Measurements from ENCODE around the gene VEGFB.
A peak's percentile ranks its signal among the peaks of the same experiment; 100 is the strongest.

VEGFB gene

DNA sequence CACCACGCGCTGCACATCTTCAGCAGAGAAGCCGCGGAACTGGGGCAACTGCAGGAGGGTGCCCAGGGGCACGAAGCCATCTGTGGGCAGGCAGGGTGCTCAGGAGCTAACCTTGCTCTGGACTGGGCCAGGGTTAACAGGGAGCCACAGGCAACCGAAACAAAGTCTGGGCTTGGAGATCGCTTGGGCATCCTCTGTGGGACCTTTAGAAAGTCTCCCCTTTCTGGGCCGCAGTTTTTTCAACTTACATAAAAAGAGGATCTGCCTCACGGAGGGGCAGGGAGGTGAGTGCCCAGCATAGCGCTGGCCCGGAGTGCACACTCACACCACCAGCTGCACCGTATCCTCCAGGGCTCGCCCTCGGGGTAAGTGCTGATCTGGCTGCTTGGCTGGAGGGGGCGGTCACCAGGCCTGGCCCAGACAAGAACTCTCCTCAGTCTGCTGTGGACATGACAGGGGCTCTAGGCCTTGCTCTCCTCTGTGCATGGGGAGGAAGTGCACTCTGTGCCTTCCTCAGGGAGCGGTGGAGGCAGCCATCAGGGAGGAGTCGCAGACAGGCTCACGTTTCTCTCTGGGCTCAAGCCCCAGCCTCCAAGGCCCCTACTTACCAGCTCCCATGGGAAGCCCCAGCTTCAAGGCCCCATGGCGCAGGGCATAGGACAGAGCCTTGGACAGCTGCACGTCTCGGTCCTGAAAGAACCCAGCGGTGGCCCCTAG, 9.3 kb upstream of the VEGFB start:
- TF ChIP-seq, protein P1, sequence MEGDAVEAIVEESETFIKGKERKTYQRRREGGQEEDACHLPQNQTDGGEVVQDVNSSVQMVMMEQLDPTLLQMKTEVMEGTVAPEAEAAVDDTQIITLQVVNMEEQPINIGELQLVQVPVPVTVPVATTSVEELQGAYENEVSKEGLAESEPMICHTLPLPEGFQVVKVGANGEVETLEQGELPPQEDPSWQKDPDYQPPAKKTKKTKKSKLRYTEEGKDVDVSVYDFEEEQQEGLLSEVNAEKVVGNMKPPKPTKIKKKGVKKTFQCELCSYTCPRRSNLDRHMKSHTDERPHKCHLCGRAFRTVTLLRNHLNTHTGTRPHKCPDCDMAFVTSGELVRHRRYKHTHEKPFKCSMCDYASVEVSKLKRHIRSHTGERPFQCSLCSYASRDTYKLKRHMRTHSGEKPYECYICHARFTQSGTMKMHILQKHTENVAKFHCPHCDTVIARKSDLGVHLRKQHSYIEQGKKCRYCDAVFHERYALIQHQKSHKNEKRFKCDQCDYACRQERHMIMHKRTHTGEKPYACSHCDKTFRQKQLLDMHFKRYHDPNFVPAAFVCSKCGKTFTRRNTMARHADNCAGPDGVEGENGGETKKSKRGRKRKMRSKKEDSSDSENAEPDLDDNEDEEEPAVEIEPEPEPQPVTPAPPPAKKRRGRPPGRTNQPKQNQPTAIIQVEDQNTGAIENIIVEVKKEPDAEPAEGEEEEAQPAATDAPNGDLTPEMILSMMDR (conservative IDR thresholded peaks at IDR 0.05; ENCODE audit: low read depth) = no peak
- peak overlapping the region; percentile 98 for H3K27ac ChIP-seq
- no peak for DNase-seq (ENCODE audit: low spot score)
- POLR2A ChIA-PET (ENCODE audit: low non-redundant PET) = no interaction called here
- CTCF ChIA-PET = interaction anchor here (0.6 to 1.2 kb wide), 9 partner anchors 11 to 441 kb away, joined by 3 to 5 read pairs (median 3); no protein-coding TSS in a partner anchor

- POLR2A ChIA-PET (ENCODE audit: low non-redundant PET) = no interaction called here
- peak within 1 kb of the TSS; percentile 98 for H3K27ac ChIP-seq
- TF ChIP-seq, protein P1 (conservative IDR thresholded peaks at IDR 0.05; ENCODE audit: low read depth) = no peak; the same call in 1 of the 2 replicates
- CTCF ChIA-PET = interaction anchor here (0.6 to 1.2 kb wide), 11 partner anchors 11 to 442 kb away, joined by 3 to 5 read pairs (median 3); no protein-coding TSS in a partner anchor
- peak; percentile 84 for DNase-seq (ENCODE audit: low spot score)
Measured at GRCh38 chr11:64225608-64226506, 8.5 kb upstream of the VEGFB start, which contains the start of the genes NUDT22 and TRPT1. NUDT22 (plus strand) TSS chr11:64226274; CDS start chr11:64226653, 379 bp downstream. TRPT1 (minus strand) TSS chr11:64226186; CDS start chr11:64225860, 326 bp downstream.

- ChIA-PET POLR2A (ENCODE audit: low non-redundant PET) (interaction anchor here (0.6 to 0.9 kb wide), 2 partner anchors 10 to 19 kb away, joined by 3 read pairs; no protein-coding TSS in a partner anchor), CTCF (interaction anchor here (0.9 to 1.2 kb wide), 3 partner anchors 10 to 74 kb away, joined by 3 to 5 read pairs (median 3); no protein-coding TSS in a partner anchor)
- TF ChIP-seq, protein P1 (conservative IDR thresholded peaks at IDR 0.05; ENCODE audit: low read depth) = no peak; the same call in 1 of the 2 replicates
- peak overlapping the region; percentile 98 for H3K27ac ChIP-seq
- no peak for DNase-seq (ENCODE audit: low spot score)
Measured at GRCh38 chr11:64226507-64227051, 7.8 kb upstream of the VEGFB start.

DNA sequence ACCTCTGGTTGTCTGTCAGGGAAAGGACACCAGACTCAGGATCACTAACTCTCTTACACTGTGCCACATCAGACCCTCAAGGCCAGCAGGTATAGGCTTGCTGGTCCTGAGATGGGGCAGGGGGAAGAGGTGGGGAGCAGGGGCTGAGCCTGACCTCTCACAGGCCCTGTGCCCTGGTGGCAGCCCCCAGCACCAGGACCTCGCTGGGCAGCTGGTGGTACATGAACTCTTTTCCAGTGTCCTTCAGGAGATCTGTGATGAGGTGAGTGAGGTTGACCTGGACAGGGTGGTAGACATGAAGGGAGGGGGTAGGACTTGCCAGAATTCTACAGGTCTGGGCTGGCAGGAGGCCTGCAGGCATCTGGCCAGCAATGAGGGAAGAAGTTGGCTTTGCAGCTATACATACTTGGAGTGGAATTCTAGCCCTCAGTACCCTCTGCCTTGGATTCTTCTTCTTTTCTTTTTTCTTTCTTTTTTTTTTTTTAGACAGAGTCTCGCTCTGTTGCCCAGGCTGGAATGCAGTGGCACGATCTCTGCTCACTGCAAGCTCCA, 6.9 kb upstream of the VEGFB start:
- no peak for DNase-seq (ENCODE audit: low spot score)
- ChIA-PET CTCF (interaction anchor here (0.9 to 1.1 kb wide), 2 partner anchors 9 to 10 kb away, joined by 3 to 5 read pairs; no protein-coding TSS in a partner anchor), POLR2A (ENCODE audit: low non-redundant PET) (interaction anchor here (0.7 to 0.9 kb wide), 2 partner anchors 12 to 19 kb away, joined by 3 to 6 read pairs; no protein-coding TSS in a partner anchor)
- TF ChIP-seq, protein P1 (conservative IDR thresholded peaks at IDR 0.05; ENCODE audit: low read depth) = no peak
- peak overlapping the region; percentile 98 for H3K27ac ChIP-seq

- TF ChIP-seq, protein P1 (conservative IDR thresholded peaks at IDR 0.05; ENCODE audit: low read depth) = no peak
- DNase-seq (ENCODE audit: low spot score) = no peak
- ChIA-PET CTCF (interaction anchor here (0.6 kb wide), 1 partner anchor 1550 kb away, joined by 3 read pairs; no protein-coding TSS in a partner anchor), POLR2A (ENCODE audit: low non-redundant PET) (no interaction called here)
- H3K27ac ChIP-seq = peak overlapping the region; percentile 98
Measured at GRCh38 chr11:64229090-64229743, 5.2 kb upstream of the VEGFB start.
